ENCODE results near the gene SETSIP. TPM values are rescaled to one million over a fixed set of nuclear protein-coding genes. Genes with fewer than 3 reads are reported as not detected.

SETSIP gene
- total RNA-seq, 1 donor from 2014 or later: not detected

- TF ChIP-seq CTCF (IDR thresholded peaks at IDR 0.05; ENCODE audit: insufficient read depth, low read length, poor library complexity, severe bottlenecking): no peak
- no peaks in the 10 kb centered on the region for H3K27me3 ChIP-seq (ENCODE audit: control insufficient read depth, insufficient read depth, low read length)
- no peak for DNase-seq (ENCODE audit: low read depth)
- no peaks in the 10 kb centered on the region for H3K36me3 ChIP-seq (ENCODE audit: control insufficient read depth, insufficient read depth, low read length)
- no peak overlapping the region for H3K4me3 ChIP-seq (ENCODE audit: low read depth, low read length)
Observed at GRCh38 chr1:92045766-92046495, 29.3 kb downstream of the SETSIP start.

GRCh38 chr1:92043621-92044020 lies 31.6 kb downstream of the SETSIP start:
- Histone ChIP-seq H3K36me3 (ENCODE audit: control insufficient read depth, insufficient read depth, low read length) (no peaks in the 10 kb centered on the region), H3K4me3 (ENCODE audit: low read depth, low read length) (no peak overlapping the region), H3K27me3 (ENCODE audit: control insufficient read depth, insufficient read depth, low read length) (no peaks in the 10 kb centered on the region)
- DNase-seq (ENCODE audit: low read depth): no peak
- no peak for TF ChIP-seq CTCF (IDR thresholded peaks at IDR 0.05; ENCODE audit: insufficient read depth, low read length, poor library complexity, severe bottlenecking)

- no peak overlapping the region for H3K4me3 ChIP-seq (ENCODE audit: low read depth, low read length)
- TF ChIP-seq CTCF (IDR thresholded peaks at IDR 0.05; ENCODE audit: insufficient read depth, low read length, poor library complexity, severe bottlenecking): no peak
- DNase-seq (ENCODE audit: low read depth): no peak
Observed at GRCh38 chr1:92040971-92041370, 34.2 kb downstream of the SETSIP start.

GRCh38 chr1:92038695-92039346 lies 36.4 kb downstream of the SETSIP start:
- no peak overlapping the region for H3K4me3 ChIP-seq (ENCODE audit: low read depth, low read length)
- no peaks in the 10 kb centered on the region for H3K36me3 ChIP-seq (ENCODE audit: control insufficient read depth, insufficient read depth, low read length)
- H3K27me3 ChIP-seq (ENCODE audit: control insufficient read depth, insufficient read depth, low read length): no peaks in the 10 kb centered on the region
- TF ChIP-seq CTCF (IDR thresholded peaks at IDR 0.05; ENCODE audit: insufficient read depth, low read length, poor library complexity, severe bottlenecking): no peak
- DNase-seq (ENCODE audit: low read depth): no peak

More at GRCh38 chr1:92040971-92041370, 34.2 kb downstream of the SETSIP start:
- H3K27me3 ChIP-seq (ENCODE audit: control insufficient read depth, insufficient read depth, low read length): no peaks in the 10 kb centered on the region
- H3K36me3 ChIP-seq (ENCODE audit: control insufficient read depth, insufficient read depth, low read length): no peaks in the 10 kb centered on the region

- no peak for TF ChIP-seq CTCF (IDR thresholded peaks at IDR 0.05; ENCODE audit: insufficient read depth, low read length, poor library complexity, severe bottlenecking)
- Histone ChIP-seq H3K36me3 (ENCODE audit: control insufficient read depth, insufficient read depth, low read length) (no peaks in the 10 kb centered on the region), H3K27me3 (ENCODE audit: control insufficient read depth, insufficient read depth, low read length) (no peaks in the 10 kb centered on the region), H3K4me3 (ENCODE audit: low read depth, low read length) (no peak overlapping the region)
- DNase-seq (ENCODE audit: low read depth): no peak
Observed at GRCh38 chr1:92037400-92037799, 37.8 kb downstream of the SETSIP start.

Data from kidney epithelial cell (primary cell).